Activated CD8-positive, alpha-beta memory T cell treated with anti-CD3 and anti-CD28 coated beads, Interleukin-2, amount 50 U/mL, for 4 hours (primary cell): Measurements from ENCODE around the gene HLA-C.
"Not testable (repeated sequence)": the region's sequence is repeated elsewhere in the genome, so short reads cannot be mapped to it uniquely, and the experiment has no call there.

Source experiments
- DNase-seq: peaks from one replicate; pipeline ENCODE4 v3.0.0-alpha.2; 2020

HLA-C gene

DNA sequence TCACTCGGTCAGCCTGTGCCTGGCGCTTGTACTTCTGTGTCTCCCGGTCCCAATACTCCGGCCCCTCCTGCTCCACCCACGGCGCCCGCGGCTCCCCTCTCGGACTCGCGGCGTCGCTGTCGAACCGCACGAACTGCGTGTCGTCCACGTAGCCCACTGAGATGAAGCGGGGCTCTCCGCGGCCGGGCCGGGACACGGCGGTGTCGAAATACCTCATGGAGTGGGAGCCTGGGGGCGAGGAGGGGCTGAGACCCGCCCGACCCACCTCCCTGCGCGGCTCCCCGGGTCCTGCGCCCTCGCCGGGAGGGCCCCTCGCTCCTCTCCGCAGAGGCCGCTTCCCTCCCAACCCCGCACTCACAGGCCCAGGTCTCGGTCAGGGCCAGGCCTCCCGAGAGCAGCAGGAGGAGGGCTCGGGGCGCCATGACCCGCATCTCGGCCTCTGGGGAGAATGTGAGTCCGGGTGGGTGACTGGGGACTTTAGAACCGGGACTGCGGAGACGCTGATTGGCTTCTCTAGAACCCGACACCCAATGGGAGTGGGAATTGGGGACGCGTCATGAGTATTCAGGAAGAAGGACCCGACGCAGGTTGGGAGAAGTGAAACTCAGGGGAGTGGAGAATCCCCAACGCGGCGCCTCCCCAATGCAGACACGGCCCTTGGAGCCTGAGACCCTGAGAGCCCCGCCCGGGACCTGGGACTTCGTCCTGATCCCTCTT is at the start of gene HLA-C:
Gene HLA-C (minus strand): TSS at position 452 of the 717 bp plus-strand sequence. CDS start 21 bp downstream, at position 431.
- peak; percentile 85 for DNase-seq

DNA sequence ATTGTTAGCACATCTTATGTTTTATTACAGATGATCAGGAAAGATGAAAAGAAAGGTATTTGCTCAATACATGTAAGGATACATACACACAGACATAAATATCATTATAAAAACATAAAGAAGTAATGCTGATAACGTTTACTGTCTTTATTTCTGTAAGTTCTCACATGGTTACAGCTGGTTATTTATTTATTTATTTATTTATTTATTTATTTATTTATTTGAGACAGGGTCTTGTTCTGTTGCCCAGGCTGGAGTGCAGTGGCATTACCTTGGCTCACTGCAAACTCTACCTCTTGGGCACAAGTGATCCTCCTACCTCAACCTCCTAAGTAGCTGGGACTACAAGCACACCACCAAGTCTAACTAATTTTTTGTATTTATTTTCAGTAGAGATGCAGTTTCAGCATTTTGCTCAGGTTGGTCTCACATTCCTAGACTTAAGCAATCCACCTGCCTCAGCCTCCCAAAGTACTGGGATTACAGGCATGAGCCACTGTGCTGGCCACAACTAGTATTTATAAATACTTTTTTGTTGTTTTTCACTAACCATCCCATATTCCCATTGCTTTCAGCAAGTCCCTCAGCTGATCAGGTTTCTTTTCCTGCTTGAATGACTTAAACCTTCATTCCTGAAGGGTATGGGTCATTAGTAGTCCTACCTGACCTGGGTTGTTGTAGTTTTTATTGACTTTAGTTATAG is 49.3 kb upstream of the HLA-C start:
- no peak for DNase-seq

DNA sequence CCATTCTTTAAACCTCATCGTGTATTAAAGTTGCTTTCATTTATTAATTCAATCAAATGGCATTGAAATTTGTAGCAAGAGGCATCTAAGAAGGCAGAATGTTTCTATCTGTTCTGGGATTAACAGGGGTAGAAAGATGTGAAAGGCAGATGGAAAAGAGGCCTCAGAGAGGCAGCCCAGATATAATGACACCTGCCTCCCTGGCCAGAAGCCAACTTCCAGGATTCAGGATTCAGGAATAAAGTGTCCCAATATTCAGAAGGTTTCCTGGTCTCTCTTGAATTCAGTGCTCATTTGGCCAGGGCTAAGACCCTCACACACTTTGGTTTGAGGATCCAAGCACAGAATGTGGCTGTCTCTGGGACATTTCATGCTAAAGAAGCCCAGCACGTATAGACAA is 45.1 kb upstream of the HLA-C start:
- DNase-seq, result no peak

DNA sequence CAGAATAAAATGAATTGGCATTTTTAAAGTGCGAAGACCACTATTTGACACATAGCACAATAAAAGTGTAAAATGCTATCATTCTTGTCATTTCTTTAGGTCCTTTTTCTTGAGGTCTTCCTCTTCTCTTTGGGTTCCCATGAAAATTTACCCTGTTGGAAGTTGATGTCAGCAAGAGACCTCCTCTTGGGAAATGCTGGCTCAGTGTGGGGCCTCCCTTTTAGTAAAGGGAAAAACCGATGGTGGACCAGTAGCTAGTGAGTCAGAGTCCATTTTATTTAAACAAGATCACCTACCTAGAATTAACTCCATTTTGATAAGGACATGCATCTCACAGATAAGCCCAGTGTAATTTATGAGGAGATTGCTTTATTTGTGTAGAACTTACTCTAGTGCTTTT is 37.7 kb upstream of the HLA-C start:
- no peak for DNase-seq

DNA sequence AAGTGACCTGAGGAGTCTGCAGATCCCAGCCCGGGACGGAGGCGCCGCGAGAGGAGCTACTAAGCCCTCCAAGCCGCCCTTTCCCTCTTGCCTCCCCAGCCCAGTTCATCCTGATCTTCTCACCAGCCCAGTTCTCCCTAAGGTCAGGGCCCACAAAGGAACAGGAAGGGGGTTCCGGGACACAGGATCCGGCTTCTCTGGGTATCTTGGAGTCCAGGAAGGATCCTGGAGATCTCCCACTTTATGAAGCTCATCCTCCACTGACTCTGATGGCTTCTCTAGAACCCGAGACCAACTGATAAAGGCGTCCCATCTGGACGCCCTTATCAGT is 36.9 kb upstream of the HLA-C start:
- DNase-seq, result no peak

DNA sequence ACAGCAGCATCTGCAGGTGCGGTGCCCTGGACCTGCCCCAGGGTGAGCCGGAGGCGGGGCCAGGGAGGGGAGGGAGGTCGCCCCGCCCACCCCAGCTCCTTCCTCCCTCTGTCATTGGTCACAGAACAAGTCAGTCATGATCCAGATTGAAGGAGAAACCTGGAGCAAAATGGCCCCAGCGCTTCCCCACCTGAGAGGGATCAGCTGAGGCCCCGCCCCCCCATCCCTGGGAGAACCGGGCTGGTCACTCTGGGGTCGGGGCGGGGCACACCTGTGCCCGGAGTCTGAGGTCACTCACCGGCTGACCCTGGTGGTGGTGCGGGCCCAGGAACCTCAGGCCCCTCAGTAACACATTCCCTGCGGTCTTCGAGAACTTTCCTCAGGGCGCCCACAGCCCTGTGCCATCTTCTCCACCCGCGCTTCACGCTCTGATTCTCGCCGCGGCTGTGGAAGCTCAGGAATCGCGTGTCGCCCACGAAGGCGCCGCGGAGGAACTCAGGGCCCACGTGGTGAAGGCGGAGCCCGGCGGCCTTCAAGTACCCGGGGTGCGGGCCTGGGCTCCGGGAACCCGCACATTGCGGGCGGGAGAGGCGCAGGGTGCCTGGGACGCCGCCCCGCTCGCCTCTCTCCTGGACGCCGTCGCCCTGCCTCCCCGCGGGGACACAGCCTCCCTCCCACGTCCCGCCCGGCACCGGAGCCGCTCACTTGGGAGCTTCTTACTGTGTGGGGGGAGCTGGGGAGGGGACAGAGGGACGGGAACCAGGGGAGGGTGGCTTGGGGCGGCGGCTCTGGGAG is 36.4 kb upstream of the HLA-C start:
- DNase-seq, result peak; percentile 78

DNA sequence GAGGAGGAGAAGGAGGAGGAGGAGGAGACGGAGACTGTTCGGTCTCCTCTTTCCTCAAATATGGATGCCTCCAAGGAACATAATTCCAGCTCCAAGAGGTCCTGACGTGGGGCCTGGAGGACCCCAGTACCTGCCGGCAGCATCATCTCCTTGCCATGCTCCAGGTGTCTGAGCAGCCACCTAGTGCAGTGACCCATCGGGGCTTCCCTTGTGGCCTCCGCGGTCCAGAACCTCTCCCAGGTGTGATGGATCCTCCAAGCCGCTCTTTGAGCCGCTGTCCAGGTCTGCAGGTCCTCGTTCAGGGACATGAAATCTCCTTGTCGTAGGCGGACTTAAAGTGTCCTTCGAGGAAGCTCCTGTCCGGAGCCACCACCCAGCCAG is 35.8 kb upstream of the HLA-C start:
- DNase-seq, result peak; percentile 13

DNA sequence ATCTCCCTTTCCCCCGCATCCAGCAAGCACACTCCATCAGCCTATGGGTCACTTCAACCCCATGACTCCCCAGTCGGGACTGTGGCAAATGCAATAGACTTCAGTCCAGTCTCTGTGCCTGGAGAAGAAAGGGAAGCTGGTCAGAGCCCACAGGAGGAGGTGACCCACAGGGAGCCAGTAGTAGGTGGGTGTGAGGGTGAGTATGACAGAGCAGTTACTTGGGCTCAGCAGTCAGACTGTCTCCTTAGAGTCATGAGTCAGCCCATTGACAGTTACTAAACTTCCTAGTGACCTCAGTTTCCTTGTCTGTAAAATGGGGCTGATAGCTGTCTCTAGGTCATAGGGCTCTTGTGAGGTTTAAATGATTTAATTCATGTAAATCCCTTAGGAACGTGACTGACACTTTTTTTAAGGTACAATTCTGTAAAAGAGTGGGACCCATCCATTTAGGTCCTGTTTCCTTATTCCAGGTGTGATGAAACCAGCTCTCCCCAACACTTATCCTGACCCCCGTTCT is 33.9 kb upstream of the HLA-C start:
- no peak for DNase-seq

DNA sequence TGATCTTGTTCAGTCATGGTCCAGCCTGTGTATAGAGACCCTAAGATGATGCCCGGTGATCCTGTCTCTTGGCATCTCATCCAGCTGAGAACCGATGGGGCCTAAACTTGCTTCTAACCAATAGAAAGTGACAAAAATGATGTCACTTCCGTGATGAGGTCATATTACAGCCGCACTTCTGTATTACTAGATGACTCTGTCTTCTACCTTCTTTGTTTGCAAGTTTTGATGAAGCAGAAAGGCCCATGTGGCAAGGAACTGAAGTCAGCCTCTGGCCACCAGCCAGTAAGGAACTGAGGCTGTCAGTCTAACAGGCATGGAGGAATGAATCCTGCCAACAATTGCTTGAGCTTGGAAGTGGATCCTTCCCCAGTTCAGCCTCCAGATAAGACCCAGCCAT is 32.8 kb upstream of the HLA-C start:
- DNase-seq, result no peak

DNA sequence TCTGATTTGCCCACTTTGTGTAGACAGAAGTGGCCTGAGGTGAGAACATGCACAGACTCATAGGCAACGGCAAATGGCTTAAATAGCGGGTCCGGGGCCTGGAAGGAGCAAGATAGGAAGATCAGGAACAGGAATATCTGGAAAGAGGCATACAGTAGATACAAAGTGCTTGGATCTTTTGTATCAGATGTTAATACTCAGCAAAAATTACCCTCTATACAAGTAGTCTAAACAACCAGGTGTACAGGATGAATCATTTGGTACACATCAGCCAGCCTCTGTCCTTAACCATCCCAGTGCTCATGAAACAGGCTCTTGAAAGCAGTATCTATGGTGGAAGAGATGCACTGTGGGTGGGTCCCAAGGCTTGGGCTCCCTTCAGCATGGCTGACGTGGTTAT is 28.9 kb upstream of the HLA-C start:
- no peak for DNase-seq

DNA sequence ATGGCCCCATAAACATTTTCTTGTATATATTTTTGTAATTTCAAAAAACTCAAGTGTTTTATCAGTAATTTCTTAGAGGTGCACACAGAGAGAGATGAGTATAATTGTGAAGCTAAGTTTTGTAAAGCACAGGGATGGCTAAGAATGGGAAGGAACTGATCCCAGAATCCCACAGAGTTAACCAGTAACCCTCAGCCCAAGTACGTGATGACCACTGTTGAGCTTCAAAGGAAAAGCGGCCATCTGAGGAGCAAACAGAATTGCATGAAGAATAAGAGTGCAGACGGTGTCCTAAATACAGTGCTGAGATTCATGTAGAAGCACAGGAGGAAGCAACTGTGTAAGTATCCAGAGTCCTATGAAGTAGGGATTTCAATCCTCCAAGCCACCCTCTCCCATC is 28.1 kb upstream of the HLA-C start:
- DNase-seq, result no peak

DNA sequence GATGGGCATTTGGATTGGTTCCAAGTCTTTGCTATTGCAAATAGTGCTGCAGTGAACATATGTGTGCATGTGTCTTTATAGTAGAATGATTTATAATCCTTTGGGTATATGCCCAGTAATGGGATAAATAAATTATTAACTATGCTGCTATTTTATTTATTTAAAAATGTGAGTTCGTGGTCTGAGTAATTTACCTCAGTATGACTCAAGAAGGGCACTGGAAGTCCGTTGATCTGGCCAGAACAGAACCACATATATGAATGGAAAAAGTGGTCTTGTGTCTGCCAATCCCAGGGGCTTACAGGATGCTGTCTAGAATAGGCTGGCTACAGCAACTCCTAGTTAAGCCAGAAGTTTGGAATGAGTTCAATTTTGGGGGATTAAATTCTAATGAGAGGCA is 27.6 kb upstream of the HLA-C start:
- no peak for DNase-seq

DNA sequence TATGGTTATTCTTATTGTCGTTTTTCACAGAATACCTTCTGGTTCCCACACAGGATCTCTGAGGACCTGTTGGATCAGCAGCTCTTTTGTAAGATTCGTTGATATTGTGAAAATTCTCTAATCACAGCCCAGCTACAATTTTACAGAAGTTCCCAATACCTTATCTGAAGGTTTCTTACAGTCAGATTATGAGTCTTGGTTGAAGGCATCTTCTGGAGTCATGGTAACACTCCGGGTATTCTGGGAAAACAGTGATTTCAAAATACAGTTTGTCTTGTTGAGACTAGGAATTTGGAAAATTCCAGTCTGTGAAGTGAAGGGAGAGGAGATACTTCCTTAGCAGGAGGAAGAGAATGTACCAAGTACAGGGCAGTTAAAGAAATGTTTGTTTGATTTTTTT is 22.2 kb upstream of the HLA-C start:
- DNase-seq, result no peak

DNA sequence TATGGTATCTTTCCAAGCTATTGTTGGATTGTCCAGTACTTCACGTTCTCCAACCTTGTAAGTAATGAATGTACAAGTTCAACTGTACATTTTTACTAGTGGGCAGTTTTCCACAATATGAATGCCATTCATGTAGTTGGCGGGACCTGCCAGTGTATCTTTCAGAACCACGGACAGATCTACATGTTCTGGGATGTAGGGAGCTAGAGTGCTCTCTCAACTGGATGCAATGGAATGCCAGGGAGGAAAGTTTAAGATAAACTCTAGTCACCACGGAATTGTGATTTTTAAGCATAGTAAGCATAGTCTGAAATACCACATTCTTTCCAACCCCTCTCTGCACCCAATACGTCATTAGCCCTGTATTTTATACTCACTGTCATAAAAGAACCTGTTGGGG is 21.5 kb upstream of the HLA-C start:
- DNase-seq, result no peak

DNA sequence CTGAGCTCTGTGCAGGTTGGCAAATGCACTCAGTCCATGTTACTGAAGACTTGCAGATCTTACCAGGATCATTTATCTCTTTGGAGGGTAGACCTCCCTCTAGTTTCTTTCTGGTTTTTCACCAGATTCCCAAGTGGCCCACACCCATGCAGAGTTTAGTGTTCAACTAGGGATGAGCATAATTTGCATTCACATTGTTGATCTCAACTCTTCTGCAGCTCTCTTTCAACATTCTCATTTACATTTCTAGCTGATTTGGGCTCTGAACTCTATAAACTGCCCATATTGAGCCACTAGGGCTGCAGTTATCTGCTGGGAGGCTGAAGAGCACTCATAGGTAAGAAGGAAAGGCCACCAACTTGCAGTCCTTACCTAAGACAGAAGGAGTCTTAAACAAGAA is 17.9 kb upstream of the HLA-C start:
- DNase-seq, result no peak

DNA sequence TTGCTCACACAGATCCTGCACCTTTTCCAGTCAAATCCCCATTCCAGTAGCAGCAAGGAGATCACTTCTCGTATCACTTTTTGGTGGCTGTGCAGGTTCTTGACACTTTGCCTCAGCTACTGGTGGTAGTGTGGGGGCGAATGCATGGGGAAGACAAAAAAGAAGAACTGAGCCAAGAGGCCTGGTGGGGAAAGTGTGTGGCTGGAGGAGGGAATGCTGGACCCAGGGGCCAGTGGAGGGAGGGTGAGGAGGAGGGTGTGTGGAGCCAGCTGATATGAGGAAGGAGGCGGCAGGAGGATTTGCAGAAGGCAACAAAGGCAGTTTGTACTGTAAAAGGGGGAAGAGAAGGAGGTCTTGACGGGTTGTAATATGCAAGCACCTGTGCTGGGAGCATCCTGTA is 15.7 kb upstream of the HLA-C start:
- DNase-seq, result no peak

DNA sequence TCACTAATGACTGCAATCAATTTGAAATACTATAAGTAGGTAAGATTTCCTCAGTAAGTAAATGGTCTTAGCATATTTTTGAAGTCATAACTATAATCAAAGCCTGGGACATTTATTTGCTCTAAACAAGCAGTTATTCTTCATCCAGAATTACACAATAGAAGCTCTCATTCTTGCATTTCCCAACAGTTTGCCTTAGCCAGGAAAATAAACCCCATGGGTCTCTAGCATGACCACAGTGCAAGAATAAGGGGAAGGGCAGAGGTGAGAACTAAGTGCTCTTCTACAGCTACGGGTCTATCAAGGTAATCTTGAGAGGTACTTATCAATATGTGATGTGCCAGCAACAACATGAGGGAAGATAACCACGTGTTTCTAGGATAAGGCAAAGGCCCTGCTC is 14.1 kb upstream of the HLA-C start:
- DNase-seq, result no peak

DNA sequence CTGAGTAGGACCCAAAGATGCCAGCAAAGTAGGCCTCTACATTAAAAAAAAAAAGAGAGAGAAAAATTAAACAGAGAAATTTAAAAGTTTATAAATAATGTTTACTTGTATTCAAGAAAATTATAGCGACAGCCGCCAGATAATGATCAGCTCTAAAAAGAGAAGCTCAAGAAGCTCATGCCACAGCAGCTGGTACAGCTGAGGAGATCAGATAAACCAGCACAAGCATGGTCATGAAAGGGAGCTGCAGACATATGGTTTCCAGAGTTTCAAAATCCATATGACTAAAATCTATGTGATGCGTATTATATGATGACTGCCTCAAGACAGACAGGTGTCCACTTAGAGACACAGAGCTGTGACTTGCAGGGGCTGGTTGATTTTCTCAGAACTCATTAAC is 13.6 kb upstream of the HLA-C start:
- DNase-seq, result no peak

DNA sequence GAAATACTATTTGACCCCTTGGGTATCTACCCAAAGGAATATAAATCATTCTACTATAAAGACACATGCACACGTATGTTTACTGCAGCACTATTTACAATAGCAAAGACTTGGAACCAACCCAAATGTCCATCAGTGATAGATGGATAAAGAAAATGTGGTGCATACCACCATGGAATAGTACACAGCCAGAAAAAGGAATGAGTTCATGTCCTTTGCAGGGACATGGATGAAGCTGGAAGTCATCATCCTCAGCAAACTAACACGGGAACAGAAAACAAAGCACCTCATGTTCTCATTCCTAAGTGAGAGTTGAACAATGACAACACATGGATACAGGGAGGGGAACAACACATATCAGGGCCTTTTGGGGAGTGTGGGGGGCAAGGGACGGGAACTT is 7.8 kb upstream of the HLA-C start:
- not testable (repeated sequence) for DNase-seq

DNA sequence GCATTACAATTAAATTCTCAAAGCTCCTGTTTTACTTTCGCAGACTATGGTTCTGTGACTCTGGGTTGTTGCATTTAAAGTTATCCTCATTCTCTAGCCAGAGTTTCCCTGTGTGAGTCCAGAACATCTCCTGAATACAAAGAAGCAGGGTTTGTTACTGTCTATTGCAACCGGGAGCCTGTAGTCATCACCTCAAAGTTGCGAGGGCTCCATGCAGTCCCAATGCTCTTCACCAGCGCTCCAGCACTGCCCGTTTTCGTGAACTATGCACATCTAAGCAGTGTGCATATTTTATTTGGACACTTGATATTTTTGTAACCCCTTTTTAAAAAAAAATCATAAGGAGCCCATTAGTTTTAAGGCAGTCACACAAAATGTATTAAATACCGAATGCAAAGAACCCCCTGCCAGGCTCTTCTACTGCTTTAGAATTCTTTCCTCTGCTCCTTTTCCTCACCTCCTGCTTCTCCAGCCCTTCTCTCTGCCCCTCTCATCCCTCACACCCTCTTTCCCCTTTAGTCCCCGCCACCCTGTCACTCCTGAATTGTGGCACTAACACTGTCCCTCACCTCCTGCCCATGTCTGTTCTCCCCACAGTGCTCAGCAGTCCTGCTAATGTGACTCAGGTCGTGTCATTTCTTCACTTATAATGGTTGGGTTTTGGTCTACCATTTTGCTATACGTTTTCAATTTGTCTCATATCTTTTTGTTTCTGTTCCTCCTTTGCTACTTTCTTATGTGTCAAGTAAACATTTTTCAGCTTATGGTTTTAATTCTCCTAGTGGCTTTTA is 1.1 kb upstream of the HLA-C start:
- no peak for DNase-seq

DNA sequence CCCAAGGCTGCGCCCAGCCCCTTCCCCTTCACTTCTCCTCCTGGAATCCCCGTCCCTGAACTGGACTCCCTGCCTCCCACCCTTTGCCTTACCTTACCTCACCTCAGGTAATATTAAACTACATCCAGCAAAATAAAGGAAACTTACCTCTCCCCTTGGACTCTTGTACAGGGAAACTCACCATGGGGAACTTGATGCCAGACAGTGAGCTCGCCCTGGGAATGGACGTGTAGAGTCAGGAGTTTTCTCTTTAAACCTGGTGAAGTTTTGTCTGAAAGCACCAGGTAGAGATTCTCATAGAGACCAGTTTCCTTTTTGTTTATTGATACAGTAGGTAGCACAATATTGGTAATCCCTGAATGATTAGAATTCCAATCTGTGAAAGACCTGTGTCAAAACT is 544 bp upstream of the HLA-C start:
- DNase-seq, result no peak

DNA sequence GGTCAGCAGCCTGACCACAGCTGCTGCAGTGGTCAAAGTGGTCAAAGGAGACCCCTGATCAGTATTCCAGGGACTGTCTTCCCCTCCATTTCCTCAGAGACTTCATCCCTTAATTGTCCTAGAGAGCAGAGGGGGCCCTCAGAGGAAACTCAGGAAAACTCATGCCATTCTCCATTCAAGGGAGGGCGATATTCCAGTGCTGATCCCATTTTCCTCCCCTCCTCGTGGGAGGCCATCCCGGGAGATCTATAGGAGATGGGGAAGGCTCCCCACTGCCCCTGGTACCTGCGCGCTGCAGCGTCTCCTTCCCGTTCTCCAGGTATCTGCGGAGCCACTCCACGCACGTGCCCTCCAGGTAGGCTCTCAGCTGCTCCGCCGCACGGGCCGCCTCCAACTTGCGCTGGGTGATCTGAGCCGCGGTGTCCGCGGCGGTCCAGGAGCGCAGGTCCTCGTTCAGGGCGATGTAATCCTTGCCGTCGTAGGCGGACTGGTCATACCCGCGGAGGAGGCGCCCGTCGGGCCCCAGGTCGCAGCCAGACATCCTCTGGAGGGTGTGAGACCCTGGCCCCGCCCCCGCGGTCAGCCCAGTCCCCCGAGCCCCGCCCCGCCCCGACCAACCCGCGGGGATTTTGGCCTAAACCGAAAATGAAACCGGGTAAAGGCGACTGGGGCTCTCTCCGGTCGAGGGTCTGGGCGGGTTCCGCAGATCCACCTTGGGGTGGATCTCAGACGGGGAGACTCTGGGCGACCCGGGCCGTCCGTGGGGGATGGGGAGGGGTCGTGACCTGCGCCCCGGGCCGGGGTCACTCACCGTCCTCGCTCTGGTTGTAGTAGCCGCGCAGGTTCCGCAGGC is 878 bp downstream of the HLA-C start:
- DNase-seq, result peak; percentile 59
